ENCODE data around the gene VPS33A.

Gene VPS33A

DNA sequence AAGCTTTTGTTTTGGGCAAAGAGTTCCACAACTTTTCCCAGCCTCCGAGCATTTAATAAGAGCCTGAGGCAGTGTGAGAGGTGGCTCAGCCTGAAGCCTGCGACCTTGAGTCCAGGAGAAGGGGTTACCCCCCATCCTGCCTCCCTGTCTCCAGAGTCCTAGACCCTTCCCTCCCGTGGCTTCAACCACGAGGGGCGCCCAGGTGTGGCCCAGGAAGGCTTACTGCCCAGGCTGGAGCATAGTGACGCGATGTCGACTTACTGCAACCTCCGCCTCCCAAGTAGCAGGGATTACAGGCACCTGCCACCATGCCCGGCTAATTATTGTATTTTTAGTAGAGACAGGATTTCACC, 82.7 kb downstream of the VPS33A start:
- TF ChIP-seq, protein P1, sequence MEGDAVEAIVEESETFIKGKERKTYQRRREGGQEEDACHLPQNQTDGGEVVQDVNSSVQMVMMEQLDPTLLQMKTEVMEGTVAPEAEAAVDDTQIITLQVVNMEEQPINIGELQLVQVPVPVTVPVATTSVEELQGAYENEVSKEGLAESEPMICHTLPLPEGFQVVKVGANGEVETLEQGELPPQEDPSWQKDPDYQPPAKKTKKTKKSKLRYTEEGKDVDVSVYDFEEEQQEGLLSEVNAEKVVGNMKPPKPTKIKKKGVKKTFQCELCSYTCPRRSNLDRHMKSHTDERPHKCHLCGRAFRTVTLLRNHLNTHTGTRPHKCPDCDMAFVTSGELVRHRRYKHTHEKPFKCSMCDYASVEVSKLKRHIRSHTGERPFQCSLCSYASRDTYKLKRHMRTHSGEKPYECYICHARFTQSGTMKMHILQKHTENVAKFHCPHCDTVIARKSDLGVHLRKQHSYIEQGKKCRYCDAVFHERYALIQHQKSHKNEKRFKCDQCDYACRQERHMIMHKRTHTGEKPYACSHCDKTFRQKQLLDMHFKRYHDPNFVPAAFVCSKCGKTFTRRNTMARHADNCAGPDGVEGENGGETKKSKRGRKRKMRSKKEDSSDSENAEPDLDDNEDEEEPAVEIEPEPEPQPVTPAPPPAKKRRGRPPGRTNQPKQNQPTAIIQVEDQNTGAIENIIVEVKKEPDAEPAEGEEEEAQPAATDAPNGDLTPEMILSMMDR (IDR thresholded peaks at IDR 0.05; ENCODE audit: low read depth, low read length, missing control alignments), result no peak
- H3K4me3 ChIP-seq (ENCODE audit: low read depth, low read length), result no peak overlapping the region
- no peak for DNase-seq (ENCODE audit: low read depth)

DNA sequence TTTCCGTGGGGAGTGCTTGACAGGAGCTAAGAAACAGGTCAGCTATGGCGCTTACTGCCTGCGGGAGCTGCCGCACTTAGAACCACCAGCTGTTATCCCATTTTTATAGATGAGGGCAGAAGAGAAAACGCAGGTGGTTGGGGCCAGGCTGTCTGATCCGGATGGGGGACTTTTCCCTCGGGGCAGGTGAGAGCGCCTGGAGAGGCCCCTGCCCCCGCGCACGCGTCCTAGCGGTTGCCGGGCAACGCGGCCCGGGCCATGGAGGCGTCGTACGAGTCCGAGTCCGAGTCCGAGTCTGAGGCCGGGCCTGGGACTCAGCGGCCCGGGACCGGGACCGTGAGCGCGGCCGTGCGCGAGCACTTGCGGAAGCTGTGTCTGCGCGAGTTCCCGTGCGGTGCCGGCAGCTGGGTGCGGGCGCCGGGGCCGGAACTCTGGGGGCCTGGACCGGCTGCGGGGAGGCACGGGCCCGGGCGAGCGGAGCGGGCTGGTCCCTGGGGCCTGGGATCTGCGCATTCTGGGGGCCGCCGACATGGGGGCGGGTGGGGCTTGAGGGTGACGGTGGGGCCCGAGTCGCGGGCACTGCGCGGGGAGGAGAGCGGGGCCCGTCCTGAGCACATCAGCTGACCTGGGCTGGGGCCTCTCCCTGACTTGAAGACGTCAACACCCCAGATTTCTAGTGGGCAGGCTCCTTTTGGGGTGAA, 83.3 kb downstream of the VPS33A start, which contains the start of gene LRRC43:
Gene LRRC43 (plus strand): TSS at position 237 of the 701 bp plus-strand sequence. CDS start 22 bp downstream, at position 259.
- DNase-seq (ENCODE audit: low read depth), result no peak
- TF ChIP-seq, protein P1 (IDR thresholded peaks at IDR 0.05; ENCODE audit: low read depth, low read length, missing control alignments), result no peak
- H3K4me3 ChIP-seq (ENCODE audit: low read depth, low read length), result peak within 1 kb of the TSS; percentile 50
